Measurements from ENCODE around the gene SPRY2. TPM values are rescaled to one million over a fixed set of nuclear protein-coding genes. Genes with fewer than 3 reads are reported as not detected.
A peak's percentile ranks its signal among the peaks of the same experiment; 100 is the strongest.

SPRY2 gene
- total RNA-seq, 1 experiment from 2014 or later, result 7.2 TPM

- RAD21 ChIA-PET (ENCODE audit: low non-redundant PET in 1 of 2, low total read pairs in 2 of 2, uncharacterized antibody in 2 of 2, unreplicated experiment in 2 of 2), result no interaction called here
- Histone ChIP-seq H3K4me1 (ENCODE audit: control insufficient read depth in 1 of 2, insufficient read depth in 2 of 2, low read length in 2 of 2) (peaks cover 0 to 9% of the 10 kb centered on the region in 2 experiments; a peak in 3 of 4 replicates), H2AFZ (ENCODE audit: low read depth, low read length, poor library complexity, severe bottlenecking) (no peak overlapping the region), H3K9ac (ENCODE audit: low read length) (peak overlapping the region; percentile 27; the same call in 1 of the 2 replicates), H3K27me3 (ENCODE audit: insufficient read depth, low read length) (no peaks in the 10 kb centered on the region), H3K79me2 (ENCODE audit: insufficient read depth, low read length) (peaks cover 30% of the 10 kb centered on the region), H3K9me3 (ENCODE audit: control insufficient read depth in 1 of 2, insufficient read depth in 1 of 2, low read depth in 1 of 2, low read length in 2 of 2) (no peaks in the 10 kb centered on the region), H3K36me3 (ENCODE audit: control insufficient read depth in 1 of 2, insufficient read depth in 2 of 2, low read length in 2 of 2) (no peaks in the 10 kb centered on the region), H3K27ac (ENCODE audit: low read depth, low read length) (peak overlapping the region; percentile 24; the same call in 1 of the 2 replicates), H4K20me1 (ENCODE audit: insufficient read depth) (no peaks in the 10 kb centered on the region), H3K4me2 (ENCODE audit: low read length) (peak overlapping the region; percentile 76), H3K9me2 (ENCODE audit: insufficient read depth) (no peaks in the 10 kb centered on the region), H3K4me3 (replicated peaks in 1 of 2; ENCODE audit: low read depth in 1 of 2, low read length in 2 of 2) (peak overlapping the region; percentile 27 to 55)
- CTCF ChIA-PET, result no interaction called here
- TF ChIP-seq ZFX (IDR thresholded peaks at IDR 0.05) (peak; percentile 20; the same call in 1 of the 2 replicates), REST (IDR thresholded peaks at IDR 0.05; ENCODE audit: low read depth) (no peak), RAD21 (IDR thresholded peaks at IDR 0.05; ENCODE audit: low read depth) (peak; percentile 51), CTCF (IDR thresholded peaks at IDR 0.05 in 2 of 3, conservative IDR thresholded peaks at IDR 0.05 in 1 of 3; ENCODE audit: borderline replicate concordance in 1 of 3, insufficient read depth in 1 of 3, low read depth in 2 of 3, low read length in 2 of 3) (peak; percentile 38 to 74 (median 59); a peak in 5 of 6 replicates)
- POLR2A ChIA-PET, result no interaction called here
- DNase-seq (ENCODE audit: low read depth, low spot score) (no peak), ATAC-seq (peak; percentile 47)
- intact Hi-C loops (cut with micrococcal nuclease), result loop anchor here (5.0 kb wide), 3 partner anchors 310 to 675 kb away; no protein-coding TSS in a partner anchor
- BruUV-seq (replicated peaks), result no TSS peak
Measured at GRCh38 chr13:80342471-80343371, 1.8 kb upstream of the SPRY2 start.

Data from HCT116 (cell line).